ENCODE results near the gene DENND10. TPM values are rescaled to one million over a fixed set of nuclear protein-coding genes. Genes with fewer than 3 reads are reported as not detected.

The DENND10 gene
- total RNA-seq, 1 donor from 2014 or later, result 112 TPM

DNA sequence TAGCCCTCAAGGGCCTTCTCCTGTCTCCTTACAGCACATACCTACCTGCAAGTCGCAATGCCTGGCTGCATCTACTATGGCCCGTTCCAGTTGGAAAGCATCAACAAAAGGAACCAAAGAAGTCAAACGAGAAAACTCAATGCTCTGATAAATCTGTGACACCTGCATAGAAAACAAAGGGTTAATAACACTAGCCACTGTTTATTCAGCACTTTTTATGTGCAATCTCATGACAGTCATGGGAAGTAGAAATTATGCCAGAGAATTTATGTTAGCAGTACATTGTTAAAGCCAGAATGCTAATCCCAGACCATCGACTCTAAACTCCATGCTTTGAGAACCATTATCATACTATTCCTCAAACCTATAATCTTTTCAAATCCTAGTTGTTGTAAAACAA, 44.4 kb upstream of the DENND10 start:
- no peak overlapping the region for H3K4me3 Mint-ChIP-seq
- no peak for DNase-seq (ENCODE audit: low spot score)

DNA sequence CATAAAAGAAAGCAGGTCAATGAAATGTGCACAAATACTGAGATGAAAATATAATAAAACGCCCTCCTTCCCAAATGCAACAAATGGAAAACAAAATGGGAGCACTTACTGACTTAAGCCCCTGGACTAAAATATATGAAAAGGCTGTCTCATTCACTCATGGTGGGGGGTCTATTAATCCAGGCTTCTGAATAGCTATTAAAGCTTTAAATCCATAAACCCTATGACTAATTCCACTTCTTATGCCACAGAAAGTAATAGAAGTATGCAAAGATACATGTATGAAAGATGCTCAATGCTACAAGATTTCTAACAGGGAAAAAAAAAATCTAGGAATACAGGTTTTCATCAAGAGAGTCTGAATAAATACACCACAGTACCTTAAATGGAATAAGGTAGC, 43.8 kb upstream of the DENND10 start:
- no peak overlapping the region for H2AFZ ChIP-seq (replicated peaks)
- H3K4me3 Mint-ChIP-seq, result no peak overlapping the region
- H3K36me3 Mint-ChIP-seq, result peaks cover 55% of the 10 kb centered on the region
- no peak overlapping the region for H3K4me3 ChIP-seq
- H3K4me1 ChIP-seq, result no peaks in the 10 kb centered on the region
- H4K20me1 ChIP-seq (ENCODE audit: low read depth), result peaks cover 43% of the 10 kb centered on the region
- H3K4me2 ChIP-seq, result no peak overlapping the region
- H3K4me1 Mint-ChIP-seq, result peaks cover 19% of the 10 kb centered on the region
- H3K79me2 ChIP-seq (ENCODE audit: low read depth), result peaks cover 93% of the 10 kb centered on the region
- H3K27me3 Mint-ChIP-seq (ENCODE audit: insufficient read depth, low read depth), result peaks cover 2% of the 10 kb centered on the region
- no peak for DNase-seq (ENCODE audit: low spot score)
- no peaks in the 10 kb centered on the region for H3K27me3 ChIP-seq
- peaks cover 6% of the 10 kb centered on the region for H3F3A ChIP-seq (ENCODE audit: low read depth)
- no peak overlapping the region for H3K27ac Mint-ChIP-seq
- no peaks in the 10 kb centered on the region for H3K9me3 ChIP-seq (ENCODE audit: low read depth)
- H3K9ac ChIP-seq, result no peak overlapping the region
- TF ChIP-seq, protein P1, sequence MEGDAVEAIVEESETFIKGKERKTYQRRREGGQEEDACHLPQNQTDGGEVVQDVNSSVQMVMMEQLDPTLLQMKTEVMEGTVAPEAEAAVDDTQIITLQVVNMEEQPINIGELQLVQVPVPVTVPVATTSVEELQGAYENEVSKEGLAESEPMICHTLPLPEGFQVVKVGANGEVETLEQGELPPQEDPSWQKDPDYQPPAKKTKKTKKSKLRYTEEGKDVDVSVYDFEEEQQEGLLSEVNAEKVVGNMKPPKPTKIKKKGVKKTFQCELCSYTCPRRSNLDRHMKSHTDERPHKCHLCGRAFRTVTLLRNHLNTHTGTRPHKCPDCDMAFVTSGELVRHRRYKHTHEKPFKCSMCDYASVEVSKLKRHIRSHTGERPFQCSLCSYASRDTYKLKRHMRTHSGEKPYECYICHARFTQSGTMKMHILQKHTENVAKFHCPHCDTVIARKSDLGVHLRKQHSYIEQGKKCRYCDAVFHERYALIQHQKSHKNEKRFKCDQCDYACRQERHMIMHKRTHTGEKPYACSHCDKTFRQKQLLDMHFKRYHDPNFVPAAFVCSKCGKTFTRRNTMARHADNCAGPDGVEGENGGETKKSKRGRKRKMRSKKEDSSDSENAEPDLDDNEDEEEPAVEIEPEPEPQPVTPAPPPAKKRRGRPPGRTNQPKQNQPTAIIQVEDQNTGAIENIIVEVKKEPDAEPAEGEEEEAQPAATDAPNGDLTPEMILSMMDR (IDR thresholded peaks at IDR 0.05), result no peak
- TF ChIP-seq EZH2 (IDR thresholded peaks at IDR 0.05), result no peak
- TF ChIP-seq EZH2phosphoT487 (IDR thresholded peaks at IDR 0.05), result no peak
- peaks cover 60% of the 10 kb centered on the region for H3K36me3 ChIP-seq
- no peak overlapping the region for H3K27ac ChIP-seq
- no peaks in the 10 kb centered on the region for H3K9me3 Mint-ChIP-seq

More for the DNA sequence above, 44.4 kb upstream of the DENND10 start:
- Histone ChIP-seq H3K4me2 (no peak overlapping the region), H2AFZ (replicated peaks) (no peak overlapping the region), H3K27ac (no peak overlapping the region), H3K27me3 (no peaks in the 10 kb centered on the region), H3K36me3 (peaks cover 65% of the 10 kb centered on the region), H3F3A (ENCODE audit: low read depth) (peaks cover 6% of the 10 kb centered on the region), H3K79me2 (ENCODE audit: low read depth) (peaks cover 93% of the 10 kb centered on the region), H3K9me3 (ENCODE audit: low read depth) (no peaks in the 10 kb centered on the region), H4K20me1 (ENCODE audit: low read depth) (peaks cover 37% of the 10 kb centered on the region), H3K4me1 (no peaks in the 10 kb centered on the region), H3K4me3 (no peak overlapping the region), H3K9ac (no peak overlapping the region)
- H3K27me3 Mint-ChIP-seq (ENCODE audit: insufficient read depth, low read depth), result peaks cover 2% of the 10 kb centered on the region
- H3K36me3 Mint-ChIP-seq, result peaks cover 55% of the 10 kb centered on the region
- no peak overlapping the region for H3K27ac Mint-ChIP-seq
- peaks cover 19% of the 10 kb centered on the region for H3K4me1 Mint-ChIP-seq
- TF ChIP-seq EZH2phosphoT487 (IDR thresholded peaks at IDR 0.05) (no peak), EZH2 (IDR thresholded peaks at IDR 0.05) (no peak)
- TF ChIP-seq, protein P1 (IDR thresholded peaks at IDR 0.05), result no peak
- H3K9me3 Mint-ChIP-seq, result no peaks in the 10 kb centered on the region

DNA sequence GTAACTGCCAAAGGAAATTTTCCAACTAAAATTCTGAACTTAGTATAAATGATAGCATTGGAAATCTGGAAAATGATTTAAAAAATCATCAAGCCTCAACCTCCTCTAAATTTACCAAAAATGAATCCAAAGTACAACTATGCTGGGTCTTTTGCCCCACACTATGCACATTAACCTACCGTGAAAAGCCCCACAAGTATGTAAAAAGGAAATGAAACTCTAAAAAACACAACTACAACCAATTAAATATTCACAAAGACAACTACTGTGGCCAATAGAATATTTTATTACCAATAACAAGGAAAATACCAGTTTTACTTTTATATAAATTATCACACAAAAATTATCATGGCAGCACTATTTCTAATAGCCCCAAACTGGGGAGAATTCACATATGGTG, 42.6 kb upstream of the DENND10 start:
- Histone ChIP-seq H3K36me3 (peaks cover 53% of the 10 kb centered on the region), H3K9me3 (ENCODE audit: low read depth) (no peaks in the 10 kb centered on the region), H3K4me1 (no peaks in the 10 kb centered on the region), H4K20me1 (ENCODE audit: low read depth) (peaks cover 51% of the 10 kb centered on the region), H3K9ac (no peak overlapping the region), H3K4me2 (no peak overlapping the region), H3F3A (ENCODE audit: low read depth) (peaks cover 6% of the 10 kb centered on the region), H3K79me2 (ENCODE audit: low read depth) (peaks cover 91% of the 10 kb centered on the region), H3K27ac (no peak overlapping the region), H3K27me3 (no peaks in the 10 kb centered on the region), H3K4me3 (no peak overlapping the region), H2AFZ (replicated peaks) (no peak overlapping the region)
- Mint-ChIP-seq H3K4me1 (peaks cover 19% of the 10 kb centered on the region), H3K27me3 (ENCODE audit: insufficient read depth, low read depth) (peaks cover 2% of the 10 kb centered on the region), H3K9me3 (no peaks in the 10 kb centered on the region), H3K27ac (no peak overlapping the region), H3K36me3 (peaks cover 58% of the 10 kb centered on the region), H3K4me3 (no peak overlapping the region)
- no peak for TF ChIP-seq EZH2phosphoT487 (IDR thresholded peaks at IDR 0.05)
- TF ChIP-seq EZH2 (IDR thresholded peaks at IDR 0.05), result no peak
- TF ChIP-seq, protein P1 (IDR thresholded peaks at IDR 0.05), result no peak
- no peak for DNase-seq (ENCODE audit: low spot score)
